ENCODE measurements around the gene MED22.

- TF ChIP-seq ZNF510 (tag by site-specific recombination; IDR thresholded peaks at IDR 0.05; ENCODE audit: insufficient replicate concordance): no peak
- TF ChIP-seq ZNF76 (tag by site-specific recombination; IDR thresholded peaks at IDR 0.05; ENCODE audit: borderline replicate concordance, low read depth): no peak
- no peak for TF ChIP-seq CTCF (tag by site-specific recombination; IDR thresholded peaks at IDR 0.05)
- no peak for TF ChIP-seq ZNF521 (tag by site-specific recombination; IDR thresholded peaks at IDR 0.05)
- no peak for TF ChIP-seq TCF7L2 (IDR thresholded peaks at IDR 0.05; ENCODE audit: borderline replicate concordance, low read depth, low read length)
- TF ChIP-seq ZNF274 (IDR thresholded peaks at IDR 0.05; ENCODE audit: low read length): no peak
- TF ChIP-seq ZNF274 (tag by site-specific recombination; IDR thresholded peaks at IDR 0.05; ENCODE audit: borderline replicate concordance): no peak
- TF ChIP-seq EGR2 (tag by site-specific recombination; IDR thresholded peaks at IDR 0.05; ENCODE audit: low read depth): no peak
These were observed 14.9 kb downstream of the MED22 start for GRCh38 chr9:133333011-133333410.

Measured in HEK293 (cell line).